Fibroblast of skin of left biceps (primary cell): ENCODE measurements around the gene MMP15.
"Not testable (repeated sequence)": the region's sequence is repeated elsewhere in the genome, so short reads cannot be mapped to it uniquely, and the experiment has no call there.

Source experiments
- DNase-seq, 2 experiments: peaks; one replicate each; pipeline ENCODE4 v3.0.0-alpha.2; 2013; ENCODE audit warnings: low read depth in 2 of 2

Gene MMP15

DNA sequence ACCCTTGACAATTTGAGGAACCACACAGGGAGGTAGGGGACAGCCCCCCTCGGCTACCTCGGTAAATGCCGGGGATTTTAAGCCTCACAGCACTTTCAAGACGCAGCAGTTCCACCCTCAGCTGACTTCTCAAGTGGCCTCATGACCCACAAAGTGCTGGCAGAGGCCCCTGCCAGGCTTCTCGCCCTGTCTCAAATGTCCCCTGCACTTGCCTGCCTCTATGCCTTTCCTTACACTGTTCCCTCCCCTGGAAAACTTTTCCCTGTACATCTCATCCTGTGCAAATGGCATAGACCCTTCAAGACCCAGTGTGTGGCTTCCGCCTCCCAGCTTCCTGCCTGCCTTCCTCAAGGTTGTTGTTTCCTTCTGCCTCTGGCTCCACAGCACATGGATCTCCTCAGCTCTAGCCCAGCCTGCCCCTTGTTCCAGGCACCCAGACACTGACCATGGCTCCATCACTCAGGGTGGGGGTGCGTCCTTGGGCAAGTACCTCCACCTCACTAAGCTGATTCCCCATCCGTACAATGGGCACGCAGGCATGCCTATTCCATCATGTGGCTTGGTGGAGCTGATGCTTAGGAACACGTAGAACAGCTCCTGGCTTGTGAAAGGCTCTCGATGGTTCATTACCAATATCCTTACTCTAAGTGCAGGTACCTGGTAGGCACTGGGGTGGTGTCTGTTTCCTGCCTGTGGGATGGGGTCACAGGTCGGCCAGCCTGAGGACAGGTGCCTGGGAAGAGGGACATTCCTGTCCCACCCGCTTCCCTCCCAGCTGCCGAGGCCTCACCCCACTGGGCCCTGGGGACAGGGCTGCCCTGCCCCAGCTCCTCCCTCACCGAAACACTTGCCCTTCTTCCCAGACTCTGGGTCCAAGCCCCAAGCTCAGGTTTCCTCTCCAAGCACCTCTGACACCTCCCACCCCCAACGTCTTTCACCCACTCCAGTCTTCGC is 24.0 kb downstream of the MMP15 start:
- no peak for DNase-seq

DNA sequence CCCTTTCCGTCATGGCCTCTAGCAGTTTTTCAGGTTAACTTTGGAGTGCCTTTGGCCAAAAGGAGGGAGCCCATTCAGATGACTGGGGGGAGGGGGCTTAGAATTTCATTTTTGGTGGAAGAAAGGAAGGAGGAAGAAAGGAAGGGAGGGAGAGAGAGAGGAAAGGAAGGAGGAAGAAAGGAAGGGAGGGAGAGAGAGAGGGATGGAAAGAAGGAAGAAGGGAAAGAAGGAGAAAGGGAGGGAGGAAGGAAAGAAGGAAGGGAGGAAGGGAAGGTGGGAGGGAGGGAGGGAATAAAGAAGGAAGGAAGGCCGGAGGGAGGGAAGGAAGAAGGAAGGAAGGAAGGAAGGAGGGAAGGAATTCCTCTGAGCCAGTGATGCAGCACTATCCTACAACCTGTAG is 25.7 kb downstream of the MMP15 start:
- no peak for DNase-seq

DNA sequence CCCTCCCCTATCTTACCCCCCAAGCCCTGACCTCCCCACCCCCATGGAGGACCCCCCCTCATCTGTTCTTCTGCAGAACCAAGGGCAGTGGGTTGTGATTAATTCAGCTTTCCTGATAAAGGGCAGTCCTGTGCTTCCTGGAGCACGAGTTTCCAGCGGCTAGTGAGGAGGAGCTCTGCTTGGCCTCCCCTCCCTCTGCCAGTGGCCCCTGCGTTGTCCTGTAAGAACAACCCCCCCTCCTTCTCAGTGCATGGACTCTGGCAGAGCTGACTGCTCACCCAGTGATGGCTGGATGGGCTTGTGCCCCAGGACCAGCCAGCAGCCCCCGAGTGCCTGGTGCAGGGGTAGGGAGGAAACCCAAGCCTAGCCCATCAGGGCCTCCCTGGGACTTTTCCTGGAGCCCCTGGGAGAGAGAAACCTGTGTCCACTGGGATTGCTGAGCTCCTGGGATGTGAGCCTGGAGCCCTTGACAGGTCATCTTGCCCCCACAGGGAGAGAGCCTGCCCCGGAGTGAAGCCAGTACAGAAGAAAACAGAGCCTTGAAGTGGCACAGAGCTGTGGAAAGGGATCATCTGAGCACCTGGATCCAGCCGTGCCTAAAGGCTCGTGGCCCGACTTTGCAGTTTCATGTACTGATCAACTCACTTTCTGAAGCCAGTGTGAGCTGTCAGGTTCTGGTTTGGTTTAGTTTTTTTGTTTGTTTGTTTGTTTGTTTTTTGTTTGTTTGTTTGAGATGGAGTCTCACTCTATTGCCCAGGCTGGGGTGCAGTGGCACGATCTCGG is 26.5 kb downstream of the MMP15 start:
- DNase-seq = no peak

DNA sequence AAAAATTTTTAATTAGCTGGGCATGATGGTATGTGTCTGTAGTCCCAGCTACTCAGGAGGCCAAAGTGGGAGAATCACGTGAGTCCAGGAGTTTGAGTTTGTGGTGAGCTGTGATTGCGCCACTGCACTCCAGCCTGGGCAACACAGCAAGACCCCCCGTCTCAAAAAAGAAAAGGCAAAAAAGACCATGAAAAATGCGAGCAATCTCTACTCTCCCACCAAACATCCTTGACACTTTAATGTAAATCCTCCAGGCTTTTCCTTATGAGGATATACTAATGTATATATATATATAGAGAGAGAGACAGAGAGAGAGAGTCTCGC is 28.1 kb downstream of the MMP15 start:
- no peak for DNase-seq

DNA sequence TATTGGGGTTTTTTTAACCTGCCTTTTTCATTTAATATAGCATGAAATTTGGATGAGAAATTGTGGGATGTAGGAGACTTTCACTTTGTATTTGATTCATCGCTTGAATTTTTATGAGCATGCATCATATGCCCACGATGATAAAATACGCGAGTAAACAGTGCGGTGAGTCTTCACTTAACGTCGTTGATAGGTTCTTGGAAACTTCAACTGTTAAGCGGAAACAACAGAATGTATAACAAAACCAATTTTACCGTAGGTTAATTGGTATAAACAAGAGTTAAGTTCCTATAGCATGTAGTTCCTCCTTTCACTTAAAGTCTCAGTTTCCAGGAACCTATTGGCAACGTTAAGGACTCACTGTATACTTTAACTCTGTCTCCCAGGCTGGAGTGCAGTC is 28.7 kb downstream of the MMP15 start:
- DNase-seq = no peak

DNA sequence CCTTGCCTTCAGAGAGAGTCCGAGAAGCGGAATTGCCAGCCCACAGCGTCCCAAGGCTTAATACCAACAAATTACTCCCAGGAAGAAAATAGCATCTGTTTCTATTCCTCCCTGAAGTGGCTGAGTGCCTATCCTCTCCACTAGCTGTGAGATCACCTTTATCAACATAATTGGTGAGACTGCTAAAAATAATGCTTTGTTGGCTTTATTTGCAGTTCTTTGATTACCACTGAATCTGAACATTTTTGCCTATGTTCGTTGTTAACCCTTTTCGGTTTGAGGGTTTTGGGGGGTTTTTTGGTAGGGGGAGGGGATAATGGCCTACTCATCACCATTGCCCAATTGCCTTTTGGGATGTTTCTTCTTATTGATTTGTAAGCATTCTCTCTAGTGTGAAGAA is 31.0 kb downstream of the MMP15 start:
- DNase-seq = no peak

DNA sequence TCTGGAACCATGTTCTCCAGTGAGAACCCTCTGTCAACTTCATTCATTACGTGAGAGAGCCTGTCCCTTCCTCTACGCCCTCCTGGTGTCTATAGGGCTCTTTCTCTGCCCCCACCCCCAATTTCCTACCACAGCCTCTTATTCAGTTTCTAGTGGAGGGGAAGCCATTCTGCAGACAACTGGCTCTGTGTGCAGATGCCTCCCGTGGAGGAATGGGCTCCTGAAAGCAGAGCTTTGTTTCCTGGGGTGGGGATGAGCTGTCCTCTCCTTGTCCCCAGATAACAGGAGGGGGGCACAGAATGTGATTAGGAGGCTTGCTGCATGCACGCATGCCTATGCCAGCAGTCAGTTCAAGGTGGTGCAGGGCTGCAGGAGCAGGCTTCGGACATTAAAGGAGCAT is 31.6 kb downstream of the MMP15 start:
- no peak for DNase-seq

DNA sequence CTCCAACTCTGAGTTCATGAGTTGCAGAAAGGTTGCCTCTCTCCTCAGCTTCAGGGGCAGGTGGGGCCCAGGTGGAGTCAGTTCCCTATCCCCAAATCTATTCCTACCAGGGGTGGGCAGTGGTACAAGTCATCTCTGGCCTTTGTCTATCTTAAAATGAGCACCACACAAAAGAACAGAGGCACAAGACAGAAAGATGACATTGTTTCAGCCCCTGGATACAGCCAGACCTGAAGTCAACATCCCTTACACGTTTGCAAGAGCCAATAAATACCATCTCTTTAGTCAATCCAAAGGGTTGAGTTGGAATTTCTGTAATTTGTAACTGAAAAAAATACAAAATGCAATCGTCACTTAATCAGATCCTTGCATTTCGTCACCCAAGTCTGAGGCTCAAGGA is 32.2 kb downstream of the MMP15 start:
- no peak for DNase-seq

DNA sequence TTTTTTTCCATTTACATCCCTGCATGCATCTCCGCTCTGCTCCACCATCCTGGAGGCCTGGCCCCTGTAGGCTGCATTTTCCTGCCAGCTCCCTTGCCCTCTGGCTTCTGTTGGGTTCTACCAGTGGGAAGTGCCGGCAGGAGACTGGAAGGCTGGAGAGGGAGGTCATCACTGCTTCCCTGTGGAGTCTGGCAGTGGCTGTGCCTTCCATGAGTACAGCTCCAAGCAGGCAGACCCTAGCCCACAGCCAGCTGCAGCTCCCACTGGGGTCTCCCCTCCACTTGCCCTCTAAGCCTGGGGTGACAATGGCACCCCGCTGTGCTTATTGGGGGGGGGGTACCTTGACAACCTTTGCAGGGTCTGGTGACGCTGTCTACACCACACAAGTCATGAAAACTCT is 37.3 kb downstream of the MMP15 start:
- no peak for DNase-seq

DNA sequence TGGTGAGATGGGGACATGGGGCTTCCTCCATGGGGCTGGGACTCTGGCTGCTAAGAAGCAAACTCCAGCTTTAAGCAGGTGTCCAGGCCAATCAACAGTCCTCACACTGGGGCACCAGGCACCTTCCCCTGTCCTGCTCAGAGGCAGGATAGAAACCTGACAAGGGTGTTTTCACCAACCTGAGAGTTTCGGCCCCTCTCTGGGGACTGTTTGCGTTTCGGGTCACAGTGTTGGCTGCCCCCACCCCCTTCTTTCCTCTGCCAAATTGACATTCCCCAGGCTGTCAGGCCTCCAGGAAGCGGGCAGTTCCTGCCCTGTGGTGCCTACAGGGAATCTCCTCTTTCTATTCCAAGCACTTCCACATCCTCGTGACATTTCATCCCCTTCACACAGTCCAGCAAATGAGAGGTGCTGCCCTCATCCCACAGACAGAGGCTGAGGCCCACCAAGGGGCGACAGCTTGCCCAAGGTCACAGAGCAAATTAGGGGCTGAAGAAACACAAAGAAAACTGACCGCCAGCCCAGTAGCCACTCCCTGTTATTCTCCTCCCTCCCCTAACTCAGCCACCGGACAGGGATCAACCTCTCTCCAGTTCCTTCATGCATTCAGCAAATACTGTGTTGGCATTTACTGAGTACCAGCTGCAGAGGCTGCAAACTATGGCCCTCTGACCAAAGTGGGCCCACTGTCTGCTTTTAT is 38.0 kb downstream of the MMP15 start:
- DNase-seq = no peak

DNA sequence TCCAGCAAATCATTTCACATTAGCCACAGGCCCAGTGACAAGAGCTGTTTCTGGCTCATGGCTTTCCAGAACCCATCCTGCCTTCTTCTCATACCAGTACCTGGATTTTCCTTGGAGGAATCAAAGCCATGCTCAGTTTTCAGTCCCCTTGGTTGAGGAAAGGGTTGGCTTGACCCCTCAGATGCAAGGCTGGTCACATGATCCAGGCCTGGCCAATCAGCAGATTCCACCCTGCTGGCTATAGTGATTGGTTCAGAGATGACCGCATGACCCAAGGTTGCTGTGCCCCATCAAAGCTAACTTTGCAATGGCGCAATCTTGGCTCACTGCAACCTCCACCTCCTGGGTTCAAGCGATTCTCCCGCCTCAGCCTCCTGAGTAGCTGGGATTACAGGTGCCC is 45.0 kb downstream of the MMP15 start:
- no peak for DNase-seq

DNA sequence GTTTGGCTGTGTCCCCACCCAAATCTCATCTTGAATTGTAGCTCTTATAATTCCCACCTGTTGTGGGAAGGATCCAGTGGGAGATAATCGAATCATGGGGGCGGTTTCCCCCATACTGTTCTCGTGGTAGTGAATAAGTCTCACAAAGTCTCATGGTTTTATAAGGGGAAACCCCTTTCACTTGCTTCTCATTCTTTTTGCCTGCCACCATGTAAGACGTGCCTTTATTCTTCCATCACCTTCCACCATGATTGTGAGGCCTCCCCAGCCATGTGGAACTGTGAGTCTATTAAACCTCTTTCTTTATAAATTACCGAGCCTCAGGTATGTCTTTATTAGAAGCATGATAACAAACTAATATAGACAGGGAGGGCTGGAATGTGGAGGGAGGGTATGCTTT is 46.6 kb downstream of the MMP15 start:
- DNase-seq = not testable (repeated sequence)

DNA sequence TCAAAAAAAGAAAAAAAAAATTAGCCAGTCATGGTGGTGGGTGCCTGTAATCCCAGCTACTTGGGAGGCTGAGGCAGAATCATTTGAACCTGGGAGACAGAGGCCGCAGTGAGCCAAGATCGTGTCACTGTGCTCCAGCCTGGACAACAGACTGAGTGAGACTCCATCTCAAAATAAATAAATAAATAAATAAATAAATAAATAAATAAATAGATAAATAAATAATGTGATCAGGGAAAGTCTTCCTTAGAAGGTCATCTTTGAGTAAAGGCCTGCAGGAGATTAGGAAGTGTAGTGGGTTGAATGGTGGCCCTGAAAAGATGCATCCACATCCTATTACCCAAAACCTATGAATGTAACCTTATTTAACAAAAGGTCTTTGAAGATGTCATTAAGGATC is 47.5 kb downstream of the MMP15 start:
- not testable (repeated sequence) for DNase-seq

DNA sequence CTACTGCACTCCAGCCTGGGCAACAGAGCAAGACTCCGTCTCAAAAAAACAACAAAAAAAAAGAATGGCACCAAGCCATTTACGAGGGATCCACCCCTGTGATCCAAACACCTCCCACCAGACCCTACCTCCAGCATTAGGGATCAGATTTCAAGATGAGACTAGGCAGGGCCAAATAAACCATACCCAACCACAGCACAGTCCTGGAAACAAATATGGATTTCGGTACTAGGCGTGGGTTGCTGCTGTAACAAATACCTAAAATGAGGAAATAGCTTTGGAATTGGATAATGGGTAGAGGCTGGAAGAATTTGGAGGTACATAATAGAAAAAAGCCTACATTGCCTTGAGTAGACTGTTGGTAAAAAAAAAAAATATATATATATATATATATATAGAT is 49.1 kb downstream of the MMP15 start:
- no peak for DNase-seq

DNA sequence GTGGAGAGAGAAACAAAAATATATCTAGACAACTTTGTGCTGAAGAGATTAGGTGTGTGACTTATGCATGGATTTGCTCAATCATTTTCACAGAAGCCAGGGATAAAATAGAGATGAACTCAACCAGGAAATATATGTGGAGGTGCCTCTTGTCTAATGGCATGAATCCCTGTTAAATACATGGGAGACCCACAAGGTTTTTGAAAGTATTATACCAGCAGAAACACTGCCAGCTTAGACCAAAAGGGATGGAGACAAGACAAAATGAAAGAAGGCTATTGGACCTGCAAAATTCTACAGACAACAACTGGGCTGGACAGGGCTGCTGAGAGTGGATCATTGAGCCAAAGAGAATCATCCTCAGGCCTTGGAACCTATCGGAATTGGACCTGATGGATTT is 51.0 kb downstream of the MMP15 start:
- DNase-seq = no peak

DNA sequence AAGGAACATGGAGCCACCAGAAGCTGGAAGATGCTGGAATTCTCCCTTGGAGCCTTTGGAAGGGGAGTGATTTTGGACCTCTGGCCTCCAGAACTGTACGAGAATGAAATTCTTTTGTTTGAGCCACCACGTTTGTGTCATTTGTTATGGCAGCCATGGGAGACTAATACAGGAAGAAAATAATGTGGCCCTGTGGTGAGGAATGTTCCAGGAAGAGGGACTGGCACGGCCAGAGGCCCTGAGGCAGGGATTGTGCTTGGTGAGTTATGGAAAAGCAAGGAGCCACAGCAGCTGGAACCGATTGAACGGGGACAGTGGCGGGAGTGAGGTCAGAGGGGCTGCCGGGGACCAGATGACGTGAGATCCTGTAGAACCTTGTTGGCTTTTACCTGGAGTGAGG is 52.2 kb downstream of the MMP15 start:
- no peak for DNase-seq

DNA sequence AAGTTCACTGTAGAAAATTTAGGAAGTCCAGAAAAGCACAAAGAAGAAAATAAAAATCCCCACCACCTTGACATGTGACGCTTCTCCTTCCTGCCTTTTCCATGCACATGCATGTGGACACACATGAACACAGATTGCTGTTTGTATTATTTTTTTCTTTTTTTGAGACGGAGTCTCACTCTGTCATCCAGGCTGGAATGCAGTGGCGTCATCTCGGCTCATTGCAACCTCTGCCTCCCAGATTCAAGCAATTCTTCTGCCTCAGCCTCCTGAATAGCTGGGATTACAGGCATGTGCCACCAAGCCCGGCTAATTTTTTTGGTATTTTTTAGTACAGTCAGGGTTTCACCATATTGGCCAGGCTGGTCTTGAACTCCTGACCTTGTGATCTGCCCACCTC is 55.1 kb downstream of the MMP15 start:
- not testable (repeated sequence) for DNase-seq

DNA sequence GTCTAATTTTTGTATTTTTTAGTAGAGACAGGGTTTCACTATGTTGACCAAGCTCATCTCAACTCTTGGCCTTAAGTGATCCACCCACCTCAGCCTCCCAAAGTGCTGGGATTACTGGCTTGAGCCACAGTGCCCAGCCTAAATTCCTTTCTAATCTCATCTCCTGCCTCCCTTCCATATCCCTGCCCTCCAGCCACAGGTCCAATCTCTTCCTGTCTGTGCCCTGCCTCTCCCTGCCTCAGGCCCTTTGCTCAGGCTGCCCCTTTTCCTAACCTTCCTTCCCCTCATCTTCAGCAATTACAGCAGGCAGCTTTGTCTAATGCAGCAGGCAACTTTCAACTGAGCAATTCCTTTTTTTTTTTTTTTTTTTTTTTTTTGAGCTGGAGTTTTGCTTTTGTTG is 56.8 kb downstream of the MMP15 start:
- DNase-seq = no peak

DNA sequence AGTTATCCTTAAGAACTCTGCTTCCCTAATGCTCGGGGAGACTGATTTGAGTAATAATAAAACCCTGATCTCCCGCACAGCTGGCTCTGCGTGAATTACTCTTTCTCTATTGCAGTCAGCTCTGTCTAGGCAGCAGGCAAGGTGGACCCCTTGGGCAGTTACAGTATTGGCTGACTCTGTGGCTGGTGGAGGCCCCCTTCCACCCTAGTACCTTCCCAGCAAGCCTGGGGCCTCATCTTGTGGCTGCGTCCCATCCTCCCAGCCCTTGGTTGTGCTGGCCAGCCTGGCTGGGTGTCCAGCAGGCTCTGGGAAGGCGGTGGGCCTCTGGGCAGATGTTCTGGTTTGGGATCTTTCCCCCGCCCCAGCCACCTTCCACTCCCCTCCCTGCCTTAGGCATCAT is 59.1 kb downstream of the MMP15 start:
- DNase-seq = no peak

DNA sequence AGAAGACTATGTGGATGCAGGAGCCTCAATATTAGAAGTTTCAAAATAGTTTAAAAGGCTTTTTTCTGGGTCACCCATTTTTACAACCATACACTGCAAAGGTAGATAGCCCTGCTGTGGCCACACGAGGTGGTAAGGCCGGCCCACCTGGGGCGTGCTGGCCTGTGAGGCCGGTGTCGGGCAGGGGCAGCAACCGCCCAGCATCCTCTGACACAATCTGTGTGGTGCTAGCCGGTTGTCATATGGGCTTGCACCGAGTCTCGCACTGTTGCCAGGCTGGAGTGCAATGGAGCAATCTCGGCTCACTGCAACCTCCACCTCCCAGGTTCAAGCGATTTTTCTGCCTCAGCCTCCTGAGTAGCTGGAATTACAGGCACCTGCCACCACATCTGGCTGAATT is 59.6 kb downstream of the MMP15 start:
- DNase-seq = no peak

DNA sequence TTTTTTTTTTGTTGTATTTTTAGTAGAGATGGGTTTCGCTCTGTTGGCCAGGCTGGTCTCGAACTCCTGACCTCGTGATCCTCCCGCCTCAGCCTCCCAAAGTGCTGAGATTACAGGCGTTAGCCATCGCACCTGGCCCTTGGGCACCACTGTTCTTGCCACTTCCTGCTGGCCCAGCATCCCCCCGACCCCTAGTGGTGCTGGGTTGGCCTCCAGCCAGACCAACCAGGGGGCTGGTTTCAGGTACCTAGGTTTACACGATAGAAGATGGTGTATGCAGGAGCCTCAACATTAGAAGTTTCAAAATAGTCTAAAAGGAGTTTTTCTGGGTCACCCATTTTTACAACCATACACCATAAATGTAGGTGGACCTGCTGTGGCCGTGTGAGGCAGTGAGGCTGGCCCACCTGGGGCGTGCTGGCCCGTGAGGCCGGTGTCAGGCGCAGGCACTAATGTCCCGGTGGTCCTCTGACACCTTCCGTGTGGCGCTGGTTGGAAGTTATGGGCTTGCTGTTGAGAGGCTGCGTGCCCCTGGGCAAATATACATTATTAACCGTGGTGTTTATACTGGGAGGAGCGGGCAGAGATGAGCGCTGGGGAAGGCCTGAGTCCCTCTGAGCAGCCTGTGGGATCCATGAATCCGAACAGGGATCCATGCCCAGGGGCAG is 60.2 kb downstream of the MMP15 start:
- no peak for DNase-seq
